Placental pericyte (primary cell): Measurements from ENCODE around the gene NPLOC4. TPM values are rescaled to one million over a fixed set of nuclear protein-coding genes. Genes with fewer than 3 reads are reported as not detected.

Experiments
- small RNA-seq: library from RNA; depleted of rRNA; stranded (forward); fragments of <200 nt; gene quantifications from one replicate; pipeline ENCODE3, GENCODE V24; 2012; ENCODE audit warnings: low replicate concordance
- total RNA-seq: library from RNA; depleted of rRNA; stranded (reverse); fragments of >200 nt; gene quantifications from 2 replicates; pipeline ENCODE4 v1.2.3, GENCODE V29; 2012

The NPLOC4 gene
- 91.7 and 127 TPM in 2 replicates for total RNA-seq

GRCh38 chr17:81636505-81637288 lies at the start of gene NPLOC4, which contains the start of gene TSPAN10:
Gene NPLOC4, minus strand, starts transcription at chr17:81637112. Its CDS starts 182 bp downstream, at chr17:81636930.
Gene TSPAN10, plus strand, starts transcription at chr17:81637196. Its CDS starts 5,217 bp downstream, at chr17:81642413.

GRCh38 chr17:81683584-81684441 lies 46.9 kb upstream of the NPLOC4 start, which contains the start of the genes ARL16 and HGS:
Gene ARL16, minus strand, starts transcription at chr17:81683797. Its CDS starts 44 bp downstream, at chr17:81683753.
Gene HGS, plus strand, starts transcription at chr17:81684011. Its CDS starts 56 bp downstream, at chr17:81684067.

GRCh38 chr17:81666342-81667191 lies 29.7 kb upstream of the NPLOC4 start, which contains the start of the genes CCDC137 and OXLD1:
Gene CCDC137, plus strand, starts transcription at chr17:81666737. Its CDS starts 30 bp downstream, at chr17:81666767.
Gene OXLD1, minus strand, starts transcription at chr17:81666605. Its CDS starts 28 bp downstream, at chr17:81666577.

GRCh38 chr17:81656118-81656743 lies 19.3 kb upstream of the NPLOC4 start, which contains the start of gene PDE6G:
Gene PDE6G, minus strand, starts transcription at chr17:81656542. Its CDS starts 3,237 bp downstream, at chr17:81653305.

GRCh38 chr17:81552244-81553017 lies 84.5 kb downstream of the NPLOC4 start, which contains the start of gene FAAP100:
Gene FAAP100, minus strand, starts transcription at chr17:81552353. Its CDS starts 23 bp downstream, at chr17:81552330.

GRCh38 chr17:81527591-81528383 lies 109.1 kb downstream of the NPLOC4 start, which contains the start of gene FSCN2:
Gene FSCN2, plus strand, starts transcription at chr17:81528377. Its CDS starts 155 bp downstream, at chr17:81528532.

GRCh38 chr17:81512562-81513371 lies 124.1 kb downstream of the NPLOC4 start, which contains the start of gene ACTG1:
Gene ACTG1, minus strand, starts transcription at chr17:81512799. Its CDS starts 445 bp downstream, at chr17:81512354.

Small RNAs within 50 kb of the gene (small RNA-seq; reads per million reads assigned to genes)
- gene RF00019 = not detected

Other genes with a start within 250 kb of the NPLOC4 start
- 4.6 and 8.0 TPM in 2 replicates for gene BAHCC1, start 241.7 kb downstream of the NPLOC4 start, total RNA-seq
- gene ACTG1, start 124.3 kb downstream of the NPLOC4 start, total RNA-seq = 19,229 and 20,372 TPM in 2 replicates
- 1.3 and 2.2 TPM in 2 replicates for gene FSCN2, start 108.7 kb downstream of the NPLOC4 start, total RNA-seq
- gene FAAP100, start 84.8 kb downstream of the NPLOC4 start, total RNA-seq = 30.0 and 40.5 TPM in 2 replicates
- gene TSPAN10, start 84 bp upstream of the NPLOC4 start, total RNA-seq = 1.4 and 12.0 TPM in 2 replicates
- gene PDE6G, start 19.4 kb upstream of the NPLOC4 start, total RNA-seq = not detected in 2 replicates
- 21.4 and 22.9 TPM in 2 replicates for gene OXLD1, start 29.5 kb upstream of the NPLOC4 start, total RNA-seq
- gene CCDC137, start 29.6 kb upstream of the NPLOC4 start, total RNA-seq = 8.5 and 8.7 TPM in 2 replicates
- 20.1 and 33.8 TPM in 2 replicates for gene ARL16, start 46.7 kb upstream of the NPLOC4 start, total RNA-seq
- gene HGS, start 46.9 kb upstream of the NPLOC4 start, total RNA-seq = 124 and 173 TPM in 2 replicates
- 14.4 and 23.9 TPM in 2 replicates for gene MRPL12, start 66.3 kb upstream of the NPLOC4 start, total RNA-seq
- 4.2 and 29.5 TPM in 2 replicates for gene SLC25A10, start 75.2 kb upstream of the NPLOC4 start, total RNA-seq
- gene GCGR, start 167.0 kb upstream of the NPLOC4 start, total RNA-seq = not detected in 2 replicates
- 82.0 and 100 TPM in 2 replicates for gene MCRIP1, start 196.2 kb upstream of the NPLOC4 start, total RNA-seq
- gene PPP1R27, start 197.9 kb upstream of the NPLOC4 start, total RNA-seq = not detected in 2 replicates
- gene P4HB, start 223.4 kb upstream of the NPLOC4 start, total RNA-seq = 1,222 and 4,245 TPM in 2 replicates
- 139 and 275 TPM in 2 replicates for gene ARHGDIA, start 234.2 kb upstream of the NPLOC4 start, total RNA-seq